Testis (tissue), 3 donors: ENCODE results near the gene CRIM1. TPM values are rescaled to one million over a fixed set of nuclear protein-coding genes. Genes with fewer than 3 reads are reported as not detected.

Source experiments
- DNase-seq: peaks from one replicate; pipeline ENCODE4 v3.0.0-alpha.2; 2019
- H3K27ac ChIP-seq, 2 donors: fragments of 200-600 bp; sonication (generic); one replicate each; pipeline ENCODE4 v1.5.1; 2019
- H3K27me3 ChIP-seq: fragments of 200-600 bp; sonication (generic); one replicate; pipeline ENCODE4 v1.5.1; 2019
- H3K36me3 ChIP-seq: fragments of 200-600 bp; sonication (generic); one replicate; pipeline ENCODE4 v1.5.1; 2017; ENCODE audit warnings: low read depth; ENCODE audit errors: missing control alignments
- H3K4me1 ChIP-seq: fragments of 200-600 bp; sonication (generic); one replicate; pipeline ENCODE4 v1.5.1; 2019
- H3K4me3 ChIP-seq, 2 donors: fragments of 200-600 bp; sonication (generic); one replicate each; pipeline ENCODE4 v1.5.1; 2017 to 2019
- H3K9me3 ChIP-seq: fragments of 200-600 bp; sonication (generic); one replicate; pipeline ENCODE4 v1.5.1; 2017
- CTCF ChIP-seq, 3 experiments: fragments of 450-650 bp in 2 of 3; fragments of 200-600 bp in 1 of 3; sonication (generic) in 1 of 3; IDR thresholded peaks; one replicate each; pipeline ENCODE4 v1.5.1; 2016 to 2019; ENCODE audit warnings: antibody characterized with exemption in 3 of 3, mild to moderate bottlenecking in 2 of 3, moderate library complexity in 1 of 3
- POLR2A ChIP-seq: fragments of 450-650 bp; IDR thresholded peaks from one replicate; pipeline ENCODE4 v1.6.1; 2017; ENCODE audit warnings: antibody characterized with exemption, mild to moderate bottlenecking, moderate library complexity
- WGBS, 2 donors: methylation state at CpG; one replicate each; pipeline ENCODE4 v1.1.5; 2018; 5-methylcytosine and 5-hydroxymethylcytosine counted together
- intact Hi-C: fragments of 100-400 bp; cut with DNase I; formaldehyde crosslinking; loops from one replicate; pipeline ENCODE4 v1.15.1; 2023; ENCODE audit warnings: low total_unique reads
- polyA plus RNA-seq: library from polyadenylated mRNA; stranded (reverse); fragments of 350-450 nt; fragmentation: Illumina TruSeq; extraction: RNeasy Lipid Tissue Mini Kit (QIAGEN cat#74804); gene quantifications from one replicate; pipeline ENCODE4 v1.2.3, GENCODE V29; 2014; ENCODE audit warnings: low read depth, low replicate concordance; ENCODE audit not compliant: insufficient read depth
- total RNA-seq, 2 donors: library from RNA; depleted of rRNA; stranded (reverse); fragments of >200 nt; gene quantifications; one replicate each; pipeline ENCODE4 v1.2.3, GENCODE V29; 2016

The CRIM1 gene
- total and polyA plus RNA-seq, 3 donors from 2014 or later, result 38.2 to 94.1 (median 68.4) TPM

- WGBS, 2 donors, result 92 to 96% methylated on average over 8 of the region's 8 CpGs
- no peak overlapping the region for H3K27ac ChIP-seq
- no peaks in the 10 kb centered on the region for H3K27me3 ChIP-seq
- no peaks in the 10 kb centered on the region for H3K4me1 ChIP-seq
- no peaks in the 10 kb centered on the region for H3K36me3 ChIP-seq
- H3K4me3 ChIP-seq, result no peak overlapping the region
- no peak for DNase-seq
- no peak for TF ChIP-seq POLR2A
- TF ChIP-seq CTCF (IDR thresholded peaks at IDR 0.05), result no peak
- intact Hi-C loops, result no loop called here
- no peaks in the 10 kb centered on the region for H3K9me3 ChIP-seq
Observed at GRCh38 chr2:36516136-36516870, 160.7 kb downstream of the CRIM1 start.

DNA sequence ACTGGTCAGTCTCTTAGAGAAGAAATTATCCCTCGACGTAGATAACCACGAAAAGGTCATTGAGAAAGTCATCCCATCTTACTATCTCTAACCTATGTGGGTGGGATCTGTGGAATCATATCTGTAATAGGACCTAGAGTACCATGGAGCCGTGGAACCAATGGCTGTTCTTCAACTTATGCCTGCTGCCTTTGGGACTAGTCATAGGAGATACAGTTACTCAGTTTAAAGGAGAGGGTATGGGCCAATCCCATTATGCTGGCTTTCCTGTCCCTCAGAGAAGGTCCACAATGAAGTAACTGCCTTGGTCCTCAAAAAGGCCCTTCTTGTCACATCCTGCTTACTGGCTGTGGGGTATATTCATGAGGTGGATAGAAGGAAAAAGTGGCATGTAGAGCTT is 164.9 kb downstream of the CRIM1 start:
- H3K4me1 ChIP-seq, result no peaks in the 10 kb centered on the region
- no peak for DNase-seq
- H3K9me3 ChIP-seq, result no peaks in the 10 kb centered on the region
- no peak for TF ChIP-seq POLR2A
- TF ChIP-seq CTCF (IDR thresholded peaks at IDR 0.05), result no peak
- no peak overlapping the region for H3K27ac ChIP-seq
- H3K27me3 ChIP-seq, result no peaks in the 10 kb centered on the region
- no peak overlapping the region for H3K4me3 ChIP-seq
- 89 to 92% methylated on average over 4 of the region's 4 CpGs for WGBS, 2 donors
- intact Hi-C loops, result no loop called here
- H3K36me3 ChIP-seq, result no peaks in the 10 kb centered on the region

DNA sequence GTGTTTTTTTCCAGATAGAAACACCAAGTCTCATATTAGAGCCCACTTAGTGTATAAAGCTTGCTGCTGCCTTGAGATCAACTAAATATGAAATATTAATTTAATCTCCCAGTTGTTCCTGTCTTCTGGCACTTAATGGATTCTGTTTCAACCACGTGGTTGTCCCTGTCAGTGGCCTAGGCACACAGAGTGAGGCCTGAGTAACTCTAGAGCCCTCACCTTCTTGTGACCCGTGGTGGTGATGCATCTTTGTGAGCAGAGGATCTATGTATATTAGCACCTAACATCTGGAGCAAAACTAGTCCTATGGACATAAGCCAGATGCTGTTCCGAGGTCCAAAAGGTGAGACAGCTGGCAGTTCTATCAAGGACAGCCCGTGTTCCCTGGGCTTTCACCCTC is 167.6 kb downstream of the CRIM1 start:
- Histone ChIP-seq H3K36me3 (no peaks in the 10 kb centered on the region), H3K27ac (no peak overlapping the region), H3K4me3 (no peak overlapping the region), H3K4me1 (peaks cover 2% of the 10 kb centered on the region), H3K27me3 (no peaks in the 10 kb centered on the region), H3K9me3 (no peaks in the 10 kb centered on the region)
- DNase-seq, result no peak
- intact Hi-C loops, result no loop called here
- WGBS, 2 donors, result 39 to 56% methylated on average over 4 of the region's 4 CpGs
- TF ChIP-seq POLR2A, result no peak
- TF ChIP-seq CTCF (IDR thresholded peaks at IDR 0.05), result no peak

GRCh38 chr2:36525245-36525644 is 169.7 kb downstream of the CRIM1 start:
- DNase-seq, result no peak
- Histone ChIP-seq H3K27me3 (no peaks in the 10 kb centered on the region), H3K36me3 (no peaks in the 10 kb centered on the region), H3K27ac (no peak overlapping the region), H3K4me1 (peaks cover 2% of the 10 kb centered on the region), H3K4me3 (no peak overlapping the region), H3K9me3 (no peaks in the 10 kb centered on the region)
- TF ChIP-seq POLR2A (no peak), CTCF (IDR thresholded peaks at IDR 0.05) (no peak)
- WGBS, 2 donors, result 89% methylated on average over 5 of the region's 5 CpGs
- intact Hi-C loops, result no loop called here

DNA sequence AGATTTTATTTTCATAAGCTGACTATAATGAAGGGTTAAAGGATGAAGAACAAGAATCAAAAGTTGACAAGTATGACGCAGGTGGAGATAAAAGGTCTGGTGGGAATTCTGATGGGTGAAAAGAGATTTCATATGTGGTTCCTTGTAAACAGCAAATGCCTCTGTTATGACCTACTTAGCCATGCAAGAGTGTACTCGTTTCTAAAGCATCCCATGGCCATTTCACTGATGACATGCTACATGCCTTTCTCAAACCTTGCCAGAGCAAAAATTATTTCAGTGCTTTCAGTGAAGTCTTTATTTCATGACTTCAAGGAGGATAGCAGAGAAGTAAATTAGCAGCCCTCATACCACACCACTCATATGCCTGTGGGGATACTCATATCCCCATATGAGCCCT is 170.6 kb downstream of the CRIM1 start:
- H3K27ac ChIP-seq, result no peak overlapping the region

More for the DNA sequence above, 170.6 kb downstream of the CRIM1 start:
- peaks cover 2% of the 10 kb centered on the region for H3K4me1 ChIP-seq
- H3K36me3 ChIP-seq, result no peaks in the 10 kb centered on the region
- no peak for DNase-seq
- H3K27me3 ChIP-seq, result no peaks in the 10 kb centered on the region
- intact Hi-C loops, result no loop called here
- TF ChIP-seq POLR2A, result no peak
- no peak for TF ChIP-seq CTCF (IDR thresholded peaks at IDR 0.05)
- WGBS, 2 donors, result 48 to 55% methylated on average over 2 of the region's 2 CpGs
- H3K9me3 ChIP-seq, result no peaks in the 10 kb centered on the region
- no peak overlapping the region for H3K4me3 ChIP-seq
